GM19239 (cell line): ENCODE data around the gene PTDSS2.

ENCODE experiments used
- DNase-seq: peaks from one replicate; pipeline ENCODE4 v3.0.0; 2011; ENCODE audit warnings: low spot score; ENCODE audit not compliant: insufficient read length
- FAIRE-seq: peaks from 2 replicates; lab custom pipeline; 2011; peaks lifted over from hg19 to GRCh38; lab: Jason Lieb, UNC

The PTDSS2 gene

DNA sequence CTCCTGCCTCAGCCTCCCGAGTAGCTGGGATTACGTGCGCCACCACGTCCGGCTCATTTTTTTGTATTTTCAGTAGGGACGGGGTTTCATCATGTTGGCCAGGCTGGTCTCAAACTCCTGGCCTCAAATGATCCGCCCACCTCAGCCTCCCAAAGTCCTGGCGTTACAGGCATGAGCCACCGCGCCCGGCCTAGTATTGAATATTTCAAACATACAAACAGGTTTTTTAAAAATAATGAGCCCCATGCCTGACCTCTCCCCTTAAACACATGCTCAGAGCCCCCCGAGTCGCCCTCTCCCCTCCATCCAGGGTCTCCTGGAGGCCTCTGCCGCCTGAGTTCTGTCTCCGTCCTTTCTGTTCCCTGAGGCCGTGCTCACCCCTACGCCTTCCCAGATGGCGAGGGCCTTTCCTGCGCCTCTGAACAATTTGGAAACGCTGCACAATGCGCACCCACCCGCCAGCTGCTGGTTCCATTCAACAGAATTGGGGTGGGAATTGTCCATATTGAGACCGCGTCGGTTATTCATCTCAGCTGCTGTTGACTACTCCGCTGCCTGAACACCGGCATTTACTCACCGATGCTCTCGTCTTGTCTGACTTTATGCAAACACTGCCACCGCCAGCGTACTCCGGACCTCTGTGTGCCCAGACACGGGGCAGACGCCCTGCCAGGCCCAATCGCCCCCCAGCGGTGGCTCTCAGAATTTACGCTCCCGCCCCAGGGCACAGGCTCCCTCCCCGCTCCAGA, 70.5 kb downstream of the PTDSS2 start:
- no peak for FAIRE-seq
- DNase-seq: no peak

DNA sequence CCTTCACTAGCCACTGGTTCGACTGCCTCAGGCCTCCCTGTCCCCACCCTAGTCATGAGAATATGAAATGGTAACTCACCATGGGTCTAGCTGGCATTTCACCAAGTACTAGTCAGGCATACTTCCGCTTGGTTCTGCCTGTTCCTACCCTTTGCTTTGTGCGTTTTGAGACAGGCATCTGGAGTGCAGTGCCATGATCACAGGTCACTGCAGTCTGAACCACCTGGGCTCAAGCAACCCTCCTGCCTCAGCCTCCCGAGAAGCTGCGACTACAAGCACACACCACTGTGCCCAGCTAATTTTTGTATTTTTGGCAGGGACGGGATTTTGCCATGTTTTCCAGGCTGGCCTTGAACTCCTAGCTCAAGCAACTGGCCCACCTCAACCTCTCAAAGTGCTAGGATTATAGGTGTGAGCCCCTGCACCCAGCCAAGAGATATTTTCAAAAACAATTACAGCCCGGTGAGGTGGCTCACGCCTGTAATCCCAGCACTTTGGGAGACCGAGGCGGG, 71.2 kb downstream of the PTDSS2 start:
- no peak for DNase-seq
- no peak for FAIRE-seq

DNA sequence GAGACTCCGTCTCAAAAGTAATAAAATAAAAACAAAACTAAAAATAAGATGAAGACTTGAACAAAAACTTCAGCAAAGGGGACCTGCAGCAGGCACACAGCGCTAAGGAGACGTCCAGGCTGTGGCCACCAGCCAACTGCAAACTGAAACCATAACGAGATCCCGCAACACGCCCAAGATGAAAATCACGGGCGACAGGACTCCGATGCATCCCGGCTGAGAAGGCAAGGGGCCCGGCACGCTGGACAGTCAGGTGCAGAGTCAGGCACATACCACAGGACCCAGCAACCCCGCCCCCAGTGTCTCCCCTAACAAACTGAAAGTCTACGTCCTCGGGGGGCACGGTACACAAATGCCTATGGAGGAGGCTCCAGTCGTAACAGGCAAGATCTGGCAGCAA, 76.1 kb downstream of the PTDSS2 start:
- FAIRE-seq: no peak

GRCh38 chr11:528166-528814, 78.2 kb downstream of the PTDSS2 start:
- DNase-seq (no peak), FAIRE-seq (no peak)

More for the DNA sequence above, 76.1 kb downstream of the PTDSS2 start:
- DNase-seq: no peak

- DNase-seq: no peak
- no peak for FAIRE-seq
These were observed 79.0 kb downstream of the PTDSS2 start for GRCh38 chr11:528815-529727.

- FAIRE-seq: no peak
These were observed 79.8 kb downstream of the PTDSS2 start for GRCh38 chr11:529728-530411.

DNA sequence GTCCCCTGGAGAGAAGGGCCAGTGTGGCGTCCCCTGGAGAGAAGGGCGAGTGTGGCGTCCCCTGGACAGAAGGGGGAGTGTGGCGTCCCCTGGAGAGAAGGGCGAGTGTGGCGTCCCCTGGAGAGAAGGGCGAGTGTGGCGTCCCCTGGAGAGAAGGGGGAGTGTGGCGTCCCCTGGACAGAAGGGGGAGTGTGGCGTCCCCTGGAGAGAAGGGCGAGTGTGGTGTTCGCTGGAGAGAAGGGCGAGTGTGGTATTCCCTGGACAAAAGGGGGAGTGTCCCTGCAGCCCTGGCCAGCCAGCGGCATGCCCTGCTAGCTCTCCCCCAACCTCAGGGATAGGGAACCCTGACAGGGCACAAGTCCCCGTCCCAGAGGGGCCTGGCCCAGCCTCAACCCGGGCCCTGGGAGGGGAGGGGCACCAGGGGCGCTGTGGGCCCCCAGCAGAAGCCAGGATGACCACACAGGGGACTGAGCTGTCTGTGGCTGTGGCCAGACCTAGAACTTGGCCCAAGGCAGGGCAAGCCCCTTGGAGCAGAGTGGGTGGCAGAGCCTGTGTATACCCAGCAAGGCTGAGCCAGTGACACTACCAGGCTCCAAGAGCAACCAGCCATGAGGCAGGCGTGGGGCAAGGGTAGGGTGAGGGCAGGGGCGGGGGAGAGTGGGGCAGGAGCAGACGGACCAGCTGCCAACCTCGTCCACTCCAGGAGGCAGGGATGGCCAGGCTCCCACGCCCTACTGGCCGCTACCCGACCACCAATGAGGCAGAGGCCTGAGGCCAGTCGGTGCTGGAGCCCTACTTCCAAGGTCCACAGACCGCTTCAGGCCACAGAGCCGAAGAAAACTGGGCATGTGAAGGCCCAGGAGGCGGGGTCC, 81.1 kb downstream of the PTDSS2 start:
- no peak for DNase-seq
- FAIRE-seq: no peak

More at GRCh38 chr11:529728-530411, 79.8 kb downstream of the PTDSS2 start:
- DNase-seq: no peak

GRCh38 chr11:531919-532526, 81.9 kb downstream of the PTDSS2 start:
- FAIRE-seq: no peak
- no peak for DNase-seq

DNA sequence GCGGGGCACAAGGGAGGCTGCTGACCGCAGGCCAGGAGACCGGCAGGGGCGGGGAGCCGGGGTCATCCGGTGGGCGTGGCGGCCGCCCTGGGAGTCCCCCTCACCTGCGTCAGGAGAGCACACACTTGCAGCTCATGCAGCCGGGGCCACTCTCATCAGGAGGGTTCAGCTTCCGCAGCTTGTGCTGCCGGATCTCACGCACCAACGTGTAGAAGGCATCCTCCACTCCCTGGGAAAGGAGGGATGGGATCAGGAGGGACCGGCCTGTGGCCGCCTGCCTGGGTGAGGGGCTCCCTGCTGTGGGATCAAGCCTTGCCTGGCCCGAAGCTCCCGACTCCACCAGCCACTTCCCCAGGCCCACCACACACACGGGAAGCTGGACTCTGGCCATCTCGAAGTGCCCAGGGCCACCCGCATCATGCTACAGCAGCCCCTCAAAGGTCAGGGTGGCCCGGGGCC, 82.5 kb downstream of the PTDSS2 start:
- no peak for FAIRE-seq
- DNase-seq: no peak

DNA sequence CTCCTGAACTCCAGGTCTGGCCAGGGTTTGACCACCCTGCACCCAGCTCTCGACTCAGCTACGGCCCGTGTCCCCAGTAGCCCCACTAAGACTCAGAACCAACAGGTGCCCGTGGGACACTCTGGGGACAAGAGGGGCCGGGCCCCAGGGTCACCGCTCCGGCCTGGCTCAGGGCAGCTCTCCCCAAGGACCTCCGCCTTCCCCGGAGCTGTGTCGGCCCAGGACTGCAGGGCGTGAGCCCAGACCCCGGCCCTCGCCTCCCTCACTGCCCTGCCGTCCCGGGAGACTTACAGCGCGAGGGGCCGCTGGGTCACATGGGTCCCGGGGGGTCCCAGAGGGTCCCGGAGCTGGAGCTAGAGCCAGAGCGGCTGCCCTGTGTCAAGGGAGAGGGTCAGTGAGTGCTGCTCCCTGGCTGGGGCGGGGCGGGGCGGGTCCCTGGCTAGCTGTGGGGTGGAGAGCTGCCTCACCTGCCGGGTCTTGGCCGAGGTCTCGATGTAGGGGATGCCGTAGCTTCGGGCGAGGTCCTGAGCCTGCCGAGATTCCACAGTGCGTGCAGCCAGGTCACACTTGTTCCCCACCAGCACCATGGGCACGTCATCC, 83.0 kb downstream of the PTDSS2 start:
- FAIRE-seq: no peak

GRCh38 chr11:533586-534395, 83.7 kb downstream of the PTDSS2 start:
- DNase-seq (no peak), FAIRE-seq (no peak)

More for the DNA sequence above, 83.0 kb downstream of the PTDSS2 start:
- DNase-seq: no peak

DNA sequence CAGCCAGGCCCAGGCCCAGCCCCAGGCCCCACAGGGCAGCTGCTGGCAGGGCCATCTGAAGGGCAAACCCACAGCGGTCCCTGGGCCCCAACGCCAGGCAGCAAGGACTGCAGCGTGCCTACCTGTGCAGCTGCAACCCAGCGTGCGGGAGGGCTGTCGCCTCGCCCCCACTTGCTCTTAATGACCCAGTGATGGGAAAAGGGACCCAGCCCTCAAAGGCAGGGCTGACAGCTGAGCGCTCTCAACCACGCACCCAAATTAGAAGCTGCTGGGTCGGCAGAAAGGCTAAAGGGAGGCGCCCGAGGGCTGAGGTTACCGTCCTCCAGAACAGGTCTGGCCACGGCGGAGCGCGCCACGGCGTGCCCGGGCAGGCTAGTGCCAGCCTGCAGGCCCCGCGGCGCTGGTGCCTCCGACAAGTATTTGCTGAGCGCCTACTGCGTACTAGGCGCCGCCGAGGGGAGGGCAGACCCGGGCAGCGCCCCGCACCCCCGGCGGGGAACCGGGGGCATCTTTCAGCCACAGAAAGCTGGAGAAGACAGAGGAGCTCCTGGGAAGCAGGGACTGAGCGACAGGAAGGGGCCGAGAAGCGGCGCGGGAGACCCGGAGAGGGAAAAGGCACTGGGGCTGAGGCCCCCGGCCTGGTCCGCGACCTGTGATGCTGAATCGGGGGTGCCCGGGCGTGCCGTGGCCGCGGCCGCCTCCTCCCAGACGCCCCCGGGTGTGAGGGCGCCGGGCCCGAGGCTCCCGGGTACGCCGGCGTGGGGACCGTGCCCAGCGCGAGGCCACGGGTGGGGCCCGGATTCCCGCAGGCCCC, 84.5 kb downstream of the PTDSS2 start:
- no peak for FAIRE-seq
- DNase-seq: no peak

DNA sequence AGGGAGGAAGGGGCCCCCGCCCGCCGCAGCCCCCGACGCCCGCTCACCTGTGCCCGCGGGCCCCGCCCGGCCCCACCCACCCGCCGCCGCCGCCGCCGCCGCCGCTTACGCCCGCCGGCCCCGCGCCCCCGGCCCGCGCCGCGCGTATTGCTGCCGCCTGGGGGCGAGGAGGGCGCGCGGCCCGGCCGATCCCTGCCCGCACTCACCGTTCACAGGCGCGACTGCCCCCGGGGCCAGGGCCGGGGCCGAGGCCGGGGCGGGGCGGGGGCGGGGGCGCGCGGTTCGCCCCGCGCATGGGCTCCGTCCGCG, 85.1 kb downstream of the PTDSS2 start:
- no peak for DNase-seq

GRCh38 chr11:535519-536454, 85.7 kb downstream of the PTDSS2 start, which contains the start of gene HRAS:
Gene HRAS, minus strand, starts transcription at chr11:535576.
- DNase-seq: peak; percentile 99
- peak; percentile 92 for FAIRE-seq

More for the DNA sequence above, 85.1 kb downstream of the PTDSS2 start:
- no peak for FAIRE-seq

DNA sequence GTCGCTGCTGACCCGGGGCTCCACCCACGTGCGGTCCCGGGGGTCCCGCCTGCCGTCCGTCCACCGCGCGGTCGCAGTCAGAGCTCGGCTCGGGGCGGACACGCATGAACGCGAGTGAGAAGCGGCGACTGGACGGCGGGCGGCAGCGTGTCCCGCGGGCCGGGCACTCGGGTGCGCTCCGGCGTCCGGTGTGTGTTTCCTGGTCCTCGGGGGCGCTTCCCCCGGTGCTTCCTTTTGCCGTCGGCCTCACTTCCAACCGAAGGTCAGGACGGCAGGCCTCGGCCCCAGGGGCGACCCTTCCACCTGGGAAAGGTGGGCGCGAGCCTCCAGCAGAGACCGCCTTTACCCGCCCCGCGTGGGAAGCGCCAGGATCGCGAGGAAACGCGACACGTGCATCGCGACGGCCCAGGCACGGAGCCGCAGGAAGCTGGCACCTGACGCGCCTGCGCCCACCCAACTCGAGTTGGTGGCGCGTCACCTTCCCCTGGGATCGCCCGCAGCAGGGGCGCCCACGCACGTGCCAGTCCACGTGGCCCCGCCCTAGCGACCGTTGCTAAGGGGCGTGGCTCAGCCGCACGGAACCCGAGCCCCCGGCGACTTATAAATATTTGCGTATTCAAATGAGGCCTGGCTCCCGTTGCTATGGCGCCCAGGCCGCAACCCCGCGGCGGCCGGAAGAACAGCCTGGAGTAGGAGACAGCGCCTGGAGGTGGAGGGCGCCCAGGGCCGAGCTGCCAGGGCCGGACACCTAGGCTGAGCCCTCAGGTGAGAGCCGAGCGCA, 87.0 kb downstream of the PTDSS2 start, which contains the start of gene LRRC56:
TSS of gene LRRC56 (plus strand) at position 687 of the 781 bp plus-strand sequence. CDS start 3,158 bp downstream, outside the sequence.
- peak; percentile 96 for FAIRE-seq
- peak; percentile 99 for DNase-seq
